K562 (cell line): ENCODE data around the gene SLC24A3. TPM values are rescaled to one million over a fixed set of nuclear protein-coding genes. Genes with fewer than 3 reads are reported as not detected.

Source experiments
- ATAC-seq: fragments of 200-7000 bp; cut with Tn5 transposase; 3 replicates; pipeline ENCODE4 v1.9.1; 2020; ENCODE audit warnings: moderate library complexity
- BruUV-seq: library from RNA; stranded (reverse); fragments of 400-500 nt; replicated peaks from 2 replicates; lab custom pipeline; 2021; lab: Mats Ljungman, UMichigan
- CTCF ChIA-PET: fragments of 300-600 bp; formaldehyde crosslinking; extraction: SDS; loops from one replicate; lab custom pipeline; 2021; ENCODE audit warnings: low intra/inter-chr PET ratio; lab: Yijun Ruan, JAX
- POLR2A ChIA-PET: fragments of 300-600, 350-650 bp; sonication (Branson Sonifier 250); formaldehyde crosslinking; extraction: SDS; loops from one replicate; lab custom pipeline; 2021; ENCODE audit warnings: antibody characterized with exemption, inconsistent platforms; lab: Yijun Ruan, JAX
- DNase-seq, 4 experiments: peaks; one replicate each; pipeline versions ENCODE4 v3.0.0 to v3.0.0-alpha.2; 2011 to 2018; ENCODE audit warnings: low spot score in 3 of 4, mixed read lengths in 3 of 4; ENCODE audit errors: extremely low read depth in 1 of 4
- FAIRE-seq: peaks from 2 replicates; lab custom pipeline; 2011; peaks lifted over from hg19 to GRCh38; lab: Jason Lieb, UNC
- H2AFZ ChIP-seq: 2 replicates; pipeline ENCODE4 v1.6.0; 2011; ENCODE audit warnings: low read depth, low read length, control low read depth, inconsistent platforms
- H3K27ac ChIP-seq: fragments of 200-600 bp; 3 replicates; pipeline ENCODE4 v1.8.0; 2011; ENCODE audit warnings: low read depth, mild to moderate bottlenecking, control low read depth, inconsistent platforms, low read length, moderate library complexity, mixed read lengths; ENCODE audit errors: extremely low read depth
- H3K27me3 ChIP-seq, 2 experiments: fragments of 300-600 bp in 1 of 2; 2 replicates in 1 of 2; 3 replicates in 1 of 2; pipeline versions ENCODE4 v1.6.0 to v1.8.0; 2011; ENCODE audit warnings: inconsistent platforms in 2 of 2, low read length in 2 of 2, mild to moderate bottlenecking in 1 of 2, mixed read lengths in 1 of 2, moderate library complexity in 1 of 2; ENCODE audit not compliant: control insufficient read depth in 2 of 2, insufficient read depth in 2 of 2
- H3K36me3 ChIP-seq: fragments of 300-600 bp; 3 replicates; pipeline ENCODE4 v1.8.0; 2011; ENCODE audit warnings: mild to moderate bottlenecking, low read length, inconsistent platforms; ENCODE audit not compliant: control insufficient read depth, insufficient read depth
- H3K4me1 ChIP-seq, 2 experiments: fragments of 200-600 bp in 1 of 2; replicated peaks in 1 of 2; 2 replicates in 1 of 2; 3 replicates in 1 of 2; pipeline versions ENCODE4 v1.5.1 to v1.8.0; 2011; ENCODE audit warnings: inconsistent platforms in 2 of 2, low read length in 2 of 2, mild to moderate bottlenecking in 1 of 2, mixed read lengths in 1 of 2, moderate library complexity in 1 of 2; ENCODE audit not compliant: control insufficient read depth in 2 of 2, insufficient read depth in 2 of 2
- H3K4me2 ChIP-seq: 2 replicates; pipeline ENCODE4 v1.6.1; 2011; ENCODE audit warnings: low read length, control low read depth, inconsistent platforms, mixed read lengths; ENCODE audit not compliant: insufficient read depth
- H3K4me3 ChIP-seq: fragments of 200-600 bp; sonication (generic), shearing (Covaris generic); 2 replicates; pipeline ENCODE4 v1.5.1; 2016; ENCODE audit warnings: control low read depth, inconsistent platforms
- H3K79me2 ChIP-seq: fragments of 200-600 bp; 3 replicates; pipeline ENCODE4 v1.8.0; 2011; ENCODE audit warnings: low read length, inconsistent platforms; ENCODE audit not compliant: control insufficient read depth, insufficient read depth
- H3K9ac ChIP-seq, 2 experiments: 2 replicates each; pipeline versions ENCODE4 v1.6.0 to v1.6.1; 2011; ENCODE audit warnings: low read depth in 2 of 2, low read length in 2 of 2, control low read depth in 1 of 2, inconsistent platforms in 1 of 2, mild to moderate bottlenecking in 1 of 2, mixed read lengths in 1 of 2; ENCODE audit not compliant: insufficient read depth in 1 of 2
- H3K9me1 ChIP-seq: one replicate; pipeline ENCODE4 v1.6.0; 2011; ENCODE audit warnings: inconsistent platforms, mild to moderate bottlenecking, low read length, moderate library complexity; ENCODE audit not compliant: control insufficient read depth, insufficient read depth
- H3K9me3 ChIP-seq: replicated peaks from 2 replicates; pipeline ENCODE4 v1.5.1; 2011; ENCODE audit warnings: low read depth, low read length, inconsistent platforms; ENCODE audit not compliant: control insufficient read depth, insufficient read depth
- H4K20me1 ChIP-seq: replicated peaks from 2 replicates; pipeline ENCODE4 v1.6.1; 2011; ENCODE audit warnings: low read length, inconsistent platforms, mixed read lengths; ENCODE audit not compliant: control insufficient read depth, insufficient read depth
- CREB5 ChIP-seq: fragments of 250-450 bp; sonication (Bioruptor Pico); IDR thresholded peaks from 2 replicates; pipeline ENCODE4 v1.5.0; 2020; ENCODE audit warnings: mild to moderate bottlenecking
- HEY1 ChIP-seq: fragments of 250-450 bp; sonication (Bioruptor Pico); IDR thresholded peaks from 2 replicates; pipeline ENCODE4 v1.5.0; 2020; ENCODE audit warnings: mild to moderate bottlenecking, moderate library complexity, borderline replicate concordance
- HMG20B ChIP-seq: fragments of 250-450 bp; sonication (Bioruptor Pico); IDR thresholded peaks from 2 replicates; pipeline ENCODE4 v1.5.0; 2021; ENCODE audit warnings: mild to moderate bottlenecking
- HSF4 ChIP-seq: fragments of 250-450 bp; sonication (Bioruptor Pico); IDR thresholded peaks from 2 replicates; pipeline ENCODE4 v2.1.2; 2022; ENCODE audit warnings: mild to moderate bottlenecking, moderate library complexity, borderline replicate concordance
- ILK ChIP-seq: fragments of 450-650 bp; IDR thresholded peaks from 2 replicates; pipeline ENCODE4 v1.6.1; 2016; ENCODE audit warnings: missing genetic modification characterization, low read depth, mild to moderate bottlenecking, missing compliant biosample characterization, moderate library complexity, borderline replicate concordance
- PKNOX1 ChIP-seq: fragments of 450-650 bp; IDR thresholded peaks from 2 replicates; pipeline ENCODE4 v1.6.1; 2016
- STAT5A ChIP-seq: IDR thresholded peaks from 2 replicates; pipeline ENCODE4 v1.6.1; 2012; ENCODE audit warnings: low read length, inconsistent platforms, borderline replicate concordance
- ZNF143 ChIP-seq: sonication (generic); formaldehyde crosslinking; IDR thresholded peaks from 2 replicates; pipeline ENCODE4 v1.9.0; 2022; ENCODE audit warnings: mild to moderate bottlenecking, missing genetic modification reagents
- WGBS: fragments of 100-300 bp; shearing (Covaris generic); methylation state at CpG from one replicate; pipeline ENCODE4 v1.1.6; 2016; ENCODE audit warnings: low coverage, mixed read lengths; ENCODE audit not compliant: insufficient coverage; ENCODE audit errors: missing lambda C conversion rate; 5-methylcytosine and 5-hydroxymethylcytosine counted together
- in situ Hi-C: fragments of 300-500 bp; cut with MboI; formaldehyde crosslinking; loops from 4 replicates; pipeline ENCODE4 v1.15.0; 2018; ENCODE audit warnings: inconsistent platforms, mixed read lengths
- intact Hi-C: fragments of 100-400 bp; cut with micrococcal nuclease; formaldehyde crosslinking; loops from 2 replicates; pipeline ENCODE4 v1.14.2; 2022
- polyA plus RNA-seq, 8 experiments: library from polyadenylated mRNA; depleted of rRNA in 4 of 8; stranded (reverse) in 5 of 8; unstranded in 3 of 8; fragments of >200 nt; fragmentation: Nextera tagmentation in 2 of 8; fragmentation: Illumina TruSeq in 1 of 8; extraction: Ambion mirVana in 2 of 8; extraction: Trizol in 1 of 8; gene quantifications; 2 replicates each; pipeline versions ENCODE4 v1.2.1 to v1.2.3, GENCODE V29; 2011 to 2014; ENCODE audit warnings: inconsistent platforms in 1 of 8, missing spikeins in 1 of 8
- total RNA-seq, 7 experiments: library from RNA; depleted of rRNA in 6 of 7; stranded (reverse); fragments of >200 nt in 6 of 7; fragmentation: Illumina TruSeq in 2 of 7; extraction: Trizol in 2 of 7; gene quantifications; 2 replicates each; pipeline versions ENCODE4 v1.2.1 to v1.2.3, GENCODE V29; 2011 to 2021; ENCODE audit warnings: low replicate concordance in 1 of 7
- TF ChIP-seq, protein P1 (sequence below): sonication (generic); formaldehyde crosslinking; IDR thresholded peaks from 2 replicates; pipeline ENCODE4 v1.8.0; 2022; ENCODE audit warnings: mild to moderate bottlenecking, missing genetic modification reagents
- TF ChIP-seq, protein P2 (sequence below): fragments of 450-650 bp; formaldehyde crosslinking; conservative IDR thresholded peaks from 2 replicates; pipeline ENCODE4 v1.4.0; 2022; ENCODE audit warnings: mild to moderate bottlenecking, missing genetic modification characterization

SLC24A3 gene
- total and polyA plus RNA-seq, 9 of the 15 experiments (the other 6 are each of a cell fraction or from before 2014, with no cell fraction given): not detected

GRCh38 chr20:19406381-19406780, 193.9 kb downstream of the SLC24A3 start:
- in situ Hi-C loops: no loop called here
- BruUV-seq: no TSS peak
- FAIRE-seq: no peak
- no peak for ATAC-seq
- no peak overlapping the region for H3K4me2 ChIP-seq
- no peak overlapping the region for H3K9ac ChIP-seq
- 0% methylated on average over 2 of the region's 2 CpGs for WGBS
- no peak for DNase-seq
- CTCF ChIA-PET: no interaction called here
- POLR2A ChIA-PET: no interaction called here
- H4K20me1 ChIP-seq: no peaks in the 10 kb centered on the region
- TF ChIP-seq ILK (tag): no peak
- TF ChIP-seq, protein P1, sequence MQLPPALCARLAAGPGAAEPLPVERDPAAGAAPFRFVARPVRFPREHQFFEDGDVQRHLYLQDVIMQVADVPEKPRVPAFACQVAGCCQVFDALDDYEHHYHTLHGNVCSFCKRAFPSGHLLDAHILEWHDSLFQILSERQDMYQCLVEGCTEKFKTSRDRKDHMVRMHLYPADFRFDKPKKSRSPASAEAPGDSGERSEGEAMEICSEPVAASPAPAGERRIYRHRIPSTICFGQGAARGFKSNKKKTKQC (CRISPR knock-in tag): no peak
- TF ChIP-seq HMG20B (CRISPR knock-in tag): no peak
- no peak for TF ChIP-seq STAT5A
- TF ChIP-seq, protein P2, sequence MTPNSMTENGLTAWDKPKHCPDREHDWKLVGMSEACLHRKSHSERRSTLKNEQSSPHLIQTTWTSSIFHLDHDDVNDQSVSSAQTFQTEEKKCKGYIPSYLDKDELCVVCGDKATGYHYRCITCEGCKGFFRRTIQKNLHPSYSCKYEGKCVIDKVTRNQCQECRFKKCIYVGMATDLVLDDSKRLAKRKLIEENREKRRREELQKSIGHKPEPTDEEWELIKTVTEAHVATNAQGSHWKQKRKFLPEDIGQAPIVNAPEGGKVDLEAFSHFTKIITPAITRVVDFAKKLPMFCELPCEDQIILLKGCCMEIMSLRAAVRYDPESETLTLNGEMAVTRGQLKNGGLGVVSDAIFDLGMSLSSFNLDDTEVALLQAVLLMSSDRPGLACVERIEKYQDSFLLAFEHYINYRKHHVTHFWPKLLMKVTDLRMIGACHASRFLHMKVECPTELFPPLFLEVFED (CRISPR knock-in tag): no peak
- no peak for TF ChIP-seq ZNF143 (CRISPR knock-in tag)
- no peak for TF ChIP-seq CREB5 (CRISPR knock-in tag)
- TF ChIP-seq HEY1 (CRISPR knock-in tag): no peak
- TF ChIP-seq PKNOX1: no peak
- no peak for TF ChIP-seq HSF4 (CRISPR knock-in tag)
- TF ChIP-seq, all 486 proteins: peak for 0
- no peaks in the 10 kb centered on the region for H3K36me3 ChIP-seq
- H3K9me3 ChIP-seq: no peaks in the 10 kb centered on the region
- no peaks in the 10 kb centered on the region for H3K27me3 ChIP-seq
- H3K9me1 ChIP-seq: no peaks in the 10 kb centered on the region
- intact Hi-C loops: no loop called here
- no peak overlapping the region for H2AFZ ChIP-seq
- no peak overlapping the region for H3K27ac ChIP-seq
- H3K79me2 ChIP-seq: no peaks in the 10 kb centered on the region
- H3K4me3 ChIP-seq: no peak overlapping the region
- H3K4me1 ChIP-seq: no peaks in the 10 kb centered on the region
